Gastroesophageal sphincter (tissue), 3 donors: ENCODE results near the gene GARS1.

Experiments
- EP300 ChIP-seq: sonication (generic); formaldehyde crosslinking; IDR thresholded peaks from one replicate; pipeline ENCODE4 v1.6.1; 2017; ENCODE audit warnings: antibody characterized with exemption, mild to moderate bottlenecking
- POLR2A ChIP-seq, 2 donors: fragments of 450-650 bp; IDR thresholded peaks; one replicate each; pipeline ENCODE4 v1.6.1; 2017; ENCODE audit warnings: antibody characterized with exemption in 2 of 2, mild to moderate bottlenecking in 2 of 2, moderate library complexity in 1 of 2
- POLR2AphosphoS5 ChIP-seq: sonication (generic); formaldehyde crosslinking; IDR thresholded peaks from one replicate; pipeline ENCODE4 v1.6.1; 2017; ENCODE audit warnings: antibody characterized with exemption
- TF ChIP-seq, protein P1 (sequence below), 4 experiments: fragments of 200-600 bp in 2 of 4; fragments of 450-650 bp in 2 of 4; sonication (generic) in 1 of 4; IDR thresholded peaks; one replicate each; pipeline ENCODE4 v1.5.1; 2017 to 2019; ENCODE audit warnings: antibody characterized with exemption in 4 of 4, mild to moderate bottlenecking in 2 of 4, moderate library complexity in 2 of 4

DNA sequence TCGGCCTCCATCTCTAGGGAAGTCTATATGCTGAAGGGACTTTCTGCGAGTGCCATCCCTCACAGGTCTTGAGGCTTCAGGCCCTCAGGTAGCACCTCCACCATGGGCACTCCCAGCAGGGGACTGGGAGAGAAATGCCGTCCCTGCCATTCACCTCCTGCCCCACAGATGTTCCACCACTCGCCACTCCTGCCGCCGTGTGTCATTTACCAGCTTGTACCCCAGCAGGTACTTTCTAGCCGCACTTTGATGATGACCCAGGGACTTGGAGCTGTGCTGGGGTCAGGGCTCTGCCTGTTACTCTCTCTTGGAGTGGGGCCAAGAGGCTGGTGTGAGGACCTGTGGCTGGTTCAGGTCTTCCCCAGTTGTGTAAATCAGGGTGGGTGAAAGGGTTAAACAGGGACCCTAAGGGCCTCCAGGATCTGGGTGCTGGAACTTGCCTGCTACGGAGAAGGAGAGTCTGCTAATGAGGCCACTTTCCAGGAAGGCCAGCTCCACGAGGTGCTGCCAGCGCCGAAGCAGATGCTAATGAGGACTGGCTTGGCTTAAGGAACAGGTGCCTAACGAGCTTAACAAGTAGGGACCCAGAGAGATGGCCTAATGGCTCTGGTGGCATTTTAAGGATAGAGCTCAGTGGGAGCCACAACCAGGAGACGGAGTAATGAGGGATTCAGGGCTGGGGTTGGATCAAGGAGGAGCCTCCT lies 55.2 kb downstream of the GARS1 start:
- TF ChIP-seq POLR2A (IDR thresholded peaks at IDR 0.05) (no peak), POLR2AphosphoS5 (no peak), EP300 (no peak)
- TF ChIP-seq, protein P1, sequence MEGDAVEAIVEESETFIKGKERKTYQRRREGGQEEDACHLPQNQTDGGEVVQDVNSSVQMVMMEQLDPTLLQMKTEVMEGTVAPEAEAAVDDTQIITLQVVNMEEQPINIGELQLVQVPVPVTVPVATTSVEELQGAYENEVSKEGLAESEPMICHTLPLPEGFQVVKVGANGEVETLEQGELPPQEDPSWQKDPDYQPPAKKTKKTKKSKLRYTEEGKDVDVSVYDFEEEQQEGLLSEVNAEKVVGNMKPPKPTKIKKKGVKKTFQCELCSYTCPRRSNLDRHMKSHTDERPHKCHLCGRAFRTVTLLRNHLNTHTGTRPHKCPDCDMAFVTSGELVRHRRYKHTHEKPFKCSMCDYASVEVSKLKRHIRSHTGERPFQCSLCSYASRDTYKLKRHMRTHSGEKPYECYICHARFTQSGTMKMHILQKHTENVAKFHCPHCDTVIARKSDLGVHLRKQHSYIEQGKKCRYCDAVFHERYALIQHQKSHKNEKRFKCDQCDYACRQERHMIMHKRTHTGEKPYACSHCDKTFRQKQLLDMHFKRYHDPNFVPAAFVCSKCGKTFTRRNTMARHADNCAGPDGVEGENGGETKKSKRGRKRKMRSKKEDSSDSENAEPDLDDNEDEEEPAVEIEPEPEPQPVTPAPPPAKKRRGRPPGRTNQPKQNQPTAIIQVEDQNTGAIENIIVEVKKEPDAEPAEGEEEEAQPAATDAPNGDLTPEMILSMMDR (IDR thresholded peaks at IDR 0.05): no peak
